Uterus (tissue), 2 donors: Measurements from ENCODE around the gene CCDC195.

Source experiments
- POLR2A ChIP-seq, 2 donors: fragments of 450-650 bp; IDR thresholded peaks; one replicate each; pipeline ENCODE4 v1.6.1; 2016; ENCODE audit warnings: antibody characterized with exemption in 2 of 2, mild to moderate bottlenecking in 1 of 2, moderate library complexity in 1 of 2
- TF ChIP-seq, protein P1 (sequence below), 4 experiments: fragments of 200-600 bp in 2 of 4; fragments of 450-650 bp in 2 of 4; sonication (generic) in 2 of 4; IDR thresholded peaks; one replicate each; pipeline ENCODE4 v1.5.1; 2016 to 2019; ENCODE audit warnings: antibody characterized with exemption in 4 of 4, mild to moderate bottlenecking in 2 of 4, moderate library complexity in 1 of 4

DNA sequence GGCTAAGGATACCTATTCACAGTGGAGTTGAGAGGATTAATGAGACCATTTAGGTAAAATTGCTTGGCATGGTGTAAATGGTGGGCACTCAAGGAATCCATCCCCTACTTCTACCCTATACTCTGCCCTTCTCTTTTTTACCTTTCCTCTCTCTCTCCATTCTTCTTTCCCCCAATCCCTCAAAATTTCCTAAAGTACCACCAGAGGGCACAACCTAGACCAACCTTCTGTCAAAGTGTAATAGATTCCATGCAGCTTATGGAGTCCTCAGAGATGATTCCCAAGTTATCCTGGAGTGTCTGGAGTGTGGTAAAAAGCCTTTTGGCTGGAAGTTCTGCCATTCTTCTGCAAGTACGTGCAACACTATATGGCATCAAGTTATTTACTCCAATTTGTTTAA lies 33.0 kb upstream of the CCDC195 start:
- TF ChIP-seq POLR2A (IDR thresholded peaks at IDR 0.05), result no peak
- TF ChIP-seq, protein P1, sequence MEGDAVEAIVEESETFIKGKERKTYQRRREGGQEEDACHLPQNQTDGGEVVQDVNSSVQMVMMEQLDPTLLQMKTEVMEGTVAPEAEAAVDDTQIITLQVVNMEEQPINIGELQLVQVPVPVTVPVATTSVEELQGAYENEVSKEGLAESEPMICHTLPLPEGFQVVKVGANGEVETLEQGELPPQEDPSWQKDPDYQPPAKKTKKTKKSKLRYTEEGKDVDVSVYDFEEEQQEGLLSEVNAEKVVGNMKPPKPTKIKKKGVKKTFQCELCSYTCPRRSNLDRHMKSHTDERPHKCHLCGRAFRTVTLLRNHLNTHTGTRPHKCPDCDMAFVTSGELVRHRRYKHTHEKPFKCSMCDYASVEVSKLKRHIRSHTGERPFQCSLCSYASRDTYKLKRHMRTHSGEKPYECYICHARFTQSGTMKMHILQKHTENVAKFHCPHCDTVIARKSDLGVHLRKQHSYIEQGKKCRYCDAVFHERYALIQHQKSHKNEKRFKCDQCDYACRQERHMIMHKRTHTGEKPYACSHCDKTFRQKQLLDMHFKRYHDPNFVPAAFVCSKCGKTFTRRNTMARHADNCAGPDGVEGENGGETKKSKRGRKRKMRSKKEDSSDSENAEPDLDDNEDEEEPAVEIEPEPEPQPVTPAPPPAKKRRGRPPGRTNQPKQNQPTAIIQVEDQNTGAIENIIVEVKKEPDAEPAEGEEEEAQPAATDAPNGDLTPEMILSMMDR (IDR thresholded peaks at IDR 0.05), result no peak
